Breast epithelium (tissue), 4 donors: ENCODE data around the gene DCANP1. TPM values are rescaled to one million over a fixed set of nuclear protein-coding genes. Genes with fewer than 3 reads are reported as not detected.

ENCODE experiments used
- DNase-seq, 2 donors: peaks; one replicate each; pipeline ENCODE4 v3.0.0-alpha.2; 2019; ENCODE audit warnings: low spot score in 2 of 2
- H3K27ac ChIP-seq, 2 donors: fragments of 200-600 bp; sonication (generic) in 1 of 2; one replicate each; pipeline ENCODE4 v1.5.1; 2016 to 2019; ENCODE audit warnings: mild to moderate bottlenecking in 1 of 2
- H3K27me3 ChIP-seq, 2 donors: fragments of 200-600 bp; sonication (generic) in 1 of 2; one replicate each; pipeline versions ENCODE4 v1.5.1 to v1.6.0; 2017 to 2019; ENCODE audit warnings: control low read depth in 1 of 2, mild to moderate bottlenecking in 1 of 2
- H3K36me3 ChIP-seq: fragments of 200-600 bp; one replicate; pipeline ENCODE4 v1.5.1; 2019
- H3K4me1 ChIP-seq, 2 donors: fragments of 200-600 bp; sonication (generic); one replicate each; pipeline ENCODE4 v1.5.1; 2016 to 2019; ENCODE audit warnings: control low read depth in 1 of 2
- H3K4me3 ChIP-seq, 3 donors: fragments of 200-600 bp; sonication (generic); 1 replicate in 2 of 3; 2 replicates in 1 of 3; pipeline ENCODE4 v1.5.1; 2016 to 2019; ENCODE audit warnings: mild to moderate bottlenecking in 3 of 3, moderate library complexity in 2 of 3
- H3K9me3 ChIP-seq, 2 donors: fragments of 200-600 bp; sonication (generic) in 1 of 2; one replicate each; pipeline ENCODE4 v1.5.1; 2016 to 2019; ENCODE audit warnings: control low read depth in 1 of 2
- POLR2A ChIP-seq: fragments of 450-650 bp; IDR thresholded peaks from one replicate; pipeline ENCODE4 v1.6.1; 2016; ENCODE audit warnings: antibody characterized with exemption, mild to moderate bottlenecking, moderate library complexity
- POLR2AphosphoS5 ChIP-seq, 3 donors: sonication (generic); formaldehyde crosslinking; IDR thresholded peaks; one replicate each; pipeline ENCODE4 v1.6.1; 2017; ENCODE audit warnings: antibody characterized with exemption in 3 of 3
- intact Hi-C: fragments of 100-400 bp; cut with DNase I; formaldehyde crosslinking; loops from one replicate; pipeline ENCODE4 v1.15.1; 2023; ENCODE audit warnings: low total_unique reads
- total RNA-seq, 3 donors: library from RNA; depleted of rRNA; stranded (reverse); fragments of >200 nt; gene quantifications; one replicate each; pipeline ENCODE4 v1.1.0, GENCODE V29; 2016
- TF ChIP-seq, protein P1 (sequence below), 3 donors: fragments of 450-650 bp; IDR thresholded peaks; one replicate each; pipeline ENCODE4 v1.5.1; 2016 to 2017; ENCODE audit warnings: antibody characterized with exemption in 3 of 3, mild to moderate bottlenecking in 3 of 3, moderate library complexity in 3 of 3

Gene DCANP1
- total RNA-seq, 3 donors from 2014 or later, result not detected

- no peaks in the 10 kb centered on the region for H3K4me1 ChIP-seq
- H3K27me3 ChIP-seq, result peaks cover 0 to 7% of the 10 kb centered on the region in 2 donors
- no peak for DNase-seq
- no peak overlapping the region for H3K27ac ChIP-seq
- intact Hi-C loops, result loop anchor here (5.0 kb wide), 1 partner anchor 1014 kb away; no protein-coding TSS in a partner anchor
- H3K36me3 ChIP-seq, result no peaks in the 10 kb centered on the region
- no peak overlapping the region for H3K4me3 ChIP-seq
- H3K9me3 ChIP-seq, result no peaks in the 10 kb centered on the region
- TF ChIP-seq, protein P1, sequence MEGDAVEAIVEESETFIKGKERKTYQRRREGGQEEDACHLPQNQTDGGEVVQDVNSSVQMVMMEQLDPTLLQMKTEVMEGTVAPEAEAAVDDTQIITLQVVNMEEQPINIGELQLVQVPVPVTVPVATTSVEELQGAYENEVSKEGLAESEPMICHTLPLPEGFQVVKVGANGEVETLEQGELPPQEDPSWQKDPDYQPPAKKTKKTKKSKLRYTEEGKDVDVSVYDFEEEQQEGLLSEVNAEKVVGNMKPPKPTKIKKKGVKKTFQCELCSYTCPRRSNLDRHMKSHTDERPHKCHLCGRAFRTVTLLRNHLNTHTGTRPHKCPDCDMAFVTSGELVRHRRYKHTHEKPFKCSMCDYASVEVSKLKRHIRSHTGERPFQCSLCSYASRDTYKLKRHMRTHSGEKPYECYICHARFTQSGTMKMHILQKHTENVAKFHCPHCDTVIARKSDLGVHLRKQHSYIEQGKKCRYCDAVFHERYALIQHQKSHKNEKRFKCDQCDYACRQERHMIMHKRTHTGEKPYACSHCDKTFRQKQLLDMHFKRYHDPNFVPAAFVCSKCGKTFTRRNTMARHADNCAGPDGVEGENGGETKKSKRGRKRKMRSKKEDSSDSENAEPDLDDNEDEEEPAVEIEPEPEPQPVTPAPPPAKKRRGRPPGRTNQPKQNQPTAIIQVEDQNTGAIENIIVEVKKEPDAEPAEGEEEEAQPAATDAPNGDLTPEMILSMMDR (IDR thresholded peaks at IDR 0.05), result no peak
- TF ChIP-seq POLR2AphosphoS5 (IDR thresholded peaks at IDR 0.05), result no peak
- no peak for TF ChIP-seq POLR2A
Measured at GRCh38 chr5:135437796-135438560, 9.2 kb downstream of the DCANP1 start.

- no peaks in the 10 kb centered on the region for H3K4me1 ChIP-seq
Measured at GRCh38 chr5:135437422-135437795, 9.7 kb downstream of the DCANP1 start.

GRCh38 chr5:135436951-135437418 is 10.2 kb downstream of the DCANP1 start:
- Histone ChIP-seq H3K4me3 (no peak overlapping the region), H3K27ac (no peak overlapping the region), H3K4me1 (no peaks in the 10 kb centered on the region), H3K36me3 (no peaks in the 10 kb centered on the region), H3K9me3 (no peaks in the 10 kb centered on the region), H3K27me3 (peaks cover 0 to 7% of the 10 kb centered on the region in 2 donors)
- intact Hi-C loops, result loop anchor here (5.0 kb wide), 1 partner anchor 1015 kb away; no protein-coding TSS in a partner anchor
- TF ChIP-seq, protein P1 (IDR thresholded peaks at IDR 0.05), result no peak
- TF ChIP-seq POLR2AphosphoS5 (IDR thresholded peaks at IDR 0.05), result no peak
- TF ChIP-seq POLR2A, result no peak
- no peak for DNase-seq

More at GRCh38 chr5:135437422-135437795, 9.7 kb downstream of the DCANP1 start:
- H3K27ac ChIP-seq, result no peak overlapping the region
- no peak overlapping the region for H3K4me3 ChIP-seq
- no peaks in the 10 kb centered on the region for H3K9me3 ChIP-seq
- TF ChIP-seq POLR2AphosphoS5 (IDR thresholded peaks at IDR 0.05) (no peak), POLR2A (no peak)
- TF ChIP-seq, protein P1 (IDR thresholded peaks at IDR 0.05), result no peak
- H3K36me3 ChIP-seq, result no peaks in the 10 kb centered on the region
- intact Hi-C loops, result loop anchor here (5.0 kb wide), 1 partner anchor 1015 kb away; no protein-coding TSS in a partner anchor
- DNase-seq, result peak in 1 of 2 donors; percentile 16
- peaks cover 0 to 7% of the 10 kb centered on the region in 2 donors for H3K27me3 ChIP-seq

GRCh38 chr5:135435467-135436330 is 11.4 kb downstream of the DCANP1 start:
- peaks cover 0 to 7% of the 10 kb centered on the region in 2 donors for H3K27me3 ChIP-seq
- no peak overlapping the region for H3K27ac ChIP-seq
- intact Hi-C loops, result loop anchor here (5.0 kb wide), 1 partner anchor 1017 kb away; no protein-coding TSS in a partner anchor
- H3K4me1 ChIP-seq, result no peaks in the 10 kb centered on the region
- TF ChIP-seq, protein P1 (IDR thresholded peaks at IDR 0.05), result no peak
- TF ChIP-seq POLR2AphosphoS5 (IDR thresholded peaks at IDR 0.05), result no peak
- TF ChIP-seq POLR2A, result no peak
- DNase-seq, result no peak
- H3K4me3 ChIP-seq, result no peak overlapping the region
- H3K9me3 ChIP-seq, result no peaks in the 10 kb centered on the region
- H3K36me3 ChIP-seq, result no peaks in the 10 kb centered on the region
